ENCODE data around the gene SENP8.

SENP8 gene

GRCh38 chr15:72175186-72176044 lies 57.2 kb downstream of the SENP8 start:
- H3K4me3 ChIP-seq (ENCODE audit: low read length) = no peak overlapping the region
- no peak for DNase-seq (ENCODE audit: low read depth)
- no peak for TF ChIP-seq CTCF (conservative IDR thresholded peaks at IDR 0.05; ENCODE audit: low read depth, low read length)

- TF ChIP-seq CTCF (conservative IDR thresholded peaks at IDR 0.05; ENCODE audit: low read depth, low read length) = no peak
- no peak for DNase-seq (ENCODE audit: low read depth)
- no peak overlapping the region for H3K4me3 ChIP-seq (ENCODE audit: low read length)
Observed at GRCh38 chr15:72176159-72176558, 58.0 kb downstream of the SENP8 start.

- H3K4me3 ChIP-seq (ENCODE audit: low read length) = no peak overlapping the region
- no peak for DNase-seq (ENCODE audit: low read depth)
- no peak for TF ChIP-seq CTCF (conservative IDR thresholded peaks at IDR 0.05; ENCODE audit: low read depth, low read length)
Observed at GRCh38 chr15:72176743-72177142, 58.5 kb downstream of the SENP8 start.

GRCh38 chr15:72178976-72179585 lies 60.9 kb downstream of the SENP8 start:
- no peak overlapping the region for H3K4me3 ChIP-seq (ENCODE audit: low read length)
- TF ChIP-seq CTCF (conservative IDR thresholded peaks at IDR 0.05; ENCODE audit: low read depth, low read length) = no peak
- DNase-seq (ENCODE audit: low read depth) = no peak

GRCh38 chr15:72179950-72180581 lies 61.9 kb downstream of the SENP8 start:
- no peak for TF ChIP-seq CTCF (conservative IDR thresholded peaks at IDR 0.05; ENCODE audit: low read depth, low read length)
- no peak overlapping the region for H3K4me3 ChIP-seq (ENCODE audit: low read length)
- DNase-seq (ENCODE audit: low read depth) = no peak

- no peak overlapping the region for H3K4me3 ChIP-seq (ENCODE audit: low read length)
- no peak for DNase-seq (ENCODE audit: low read depth)
- TF ChIP-seq CTCF (conservative IDR thresholded peaks at IDR 0.05; ENCODE audit: low read depth, low read length) = no peak
Observed at GRCh38 chr15:72180761-72181324, 62.6 kb downstream of the SENP8 start.

Data from retinal pigment epithelial cell (primary cell).